Peyer's patch (tissue), 4 donors: ENCODE results near the gene PDGFA. TPM values are rescaled to one million over a fixed set of nuclear protein-coding genes. Genes with fewer than 3 reads are reported as not detected.

ENCODE experiments used
- DNase-seq, 3 donors: peaks; one replicate each; pipeline ENCODE4 v3.0.0-alpha.2; 2017 to 2019
- H3K27ac ChIP-seq, 4 donors: fragments of 200-600 bp; sonication (generic); one replicate each; pipeline ENCODE4 v1.5.1; 2016 to 2019
- H3K27me3 ChIP-seq, 2 donors: fragments of 200-600 bp; sonication (generic); one replicate each; pipeline ENCODE4 v1.5.1; 2019
- H3K36me3 ChIP-seq, 3 donors: fragments of 200-600 bp; sonication (generic); one replicate each; pipeline ENCODE4 v1.5.1; 2016 to 2019
- H3K4me1 ChIP-seq, 4 donors: fragments of 200-600 bp; sonication (generic); one replicate each; pipeline ENCODE4 v1.5.1; 2016 to 2019
- H3K4me3 ChIP-seq, 4 donors: fragments of 200-600 bp; sonication (generic); 1 replicate in 3 of 4; 2 replicates in 1 of 4; pipeline ENCODE4 v1.5.1; 2016 to 2019; ENCODE audit warnings: mild to moderate bottlenecking in 1 of 4
- H3K9me3 ChIP-seq, 4 donors: fragments of 200-600 bp; sonication (generic); one replicate each; pipeline ENCODE4 v1.5.1; 2016 to 2019; ENCODE audit warnings: mild to moderate bottlenecking in 1 of 4
- CTCF ChIP-seq, 6 experiments: fragments of 450-650 bp in 4 of 6; fragments of 200-600 bp in 2 of 6; sonication (generic) in 1 of 6; IDR thresholded peaks; one replicate each; pipeline ENCODE4 v1.5.1; 2017 to 2019; ENCODE audit warnings: antibody characterized with exemption in 6 of 6, mild to moderate bottlenecking in 3 of 6, moderate library complexity in 1 of 6
- POLR2A ChIP-seq, 2 donors: fragments of 450-650 bp; IDR thresholded peaks; one replicate each; pipeline ENCODE4 v1.5.1; 2017; ENCODE audit warnings: antibody characterized with exemption in 2 of 2, mild to moderate bottlenecking in 2 of 2, moderate library complexity in 2 of 2
- total RNA-seq, 4 donors: library from RNA; depleted of rRNA; stranded (reverse); fragments of >200 nt; gene quantifications; one replicate each; pipeline ENCODE4 v1.1.0, GENCODE V29; 2016

PDGFA gene
- 10 to 100 TPM in 3 of 4 donors, 1 to 10 TPM in 1; 5.8 to 97.8 (median 59.4) TPM for total RNA-seq

- H3K27ac ChIP-seq = peak within 1 kb of the TSS; percentile 70 to 99 (median 90)
- H3K4me1 ChIP-seq = peaks cover 9 to 57% (median 33%) of the 10 kb centered on the region in 4 donors
- H3K27me3 ChIP-seq = peaks cover 0 to 13% of the 10 kb centered on the region in 2 donors
- DNase-seq = peak in 2 of 3 donors; percentile 69 to 77
- H3K36me3 ChIP-seq = no peaks in the 10 kb centered on the region
- no peaks in the 10 kb centered on the region for H3K9me3 ChIP-seq
- peak within 1 kb of the TSS; percentile 55 to 79 (median 66) for H3K4me3 ChIP-seq
- TF ChIP-seq POLR2A (IDR thresholded peaks at IDR 0.05) (no peak), CTCF (IDR thresholded peaks at IDR 0.05) (peak in 3 of 6 experiments; percentile 44 to 50 (median 49))
Measured at GRCh38 chr7:519484-520390, at the start of gene PDGFA. PDGFA (minus strand) TSS chr7:519846; CDS start chr7:519001, 845 bp downstream.

GRCh38 chr7:568031-568951 is 48.6 kb upstream of the PDGFA start:
- TF ChIP-seq POLR2A (IDR thresholded peaks at IDR 0.05) = no peak
- TF ChIP-seq CTCF (IDR thresholded peaks at IDR 0.05) = no peak
- H3K9me3 ChIP-seq = no peaks in the 10 kb centered on the region
- no peaks in the 10 kb centered on the region for H3K27me3 ChIP-seq
- no peak overlapping the region for H3K4me3 ChIP-seq
- DNase-seq = no peak
- H3K36me3 ChIP-seq = no peaks in the 10 kb centered on the region
- H3K27ac ChIP-seq = peak overlapping the region in 1 of 4 donors; percentile 17
- peaks cover 0 to 6% (median 0%) of the 10 kb centered on the region in 4 donors for H3K4me1 ChIP-seq

GRCh38 chr7:567305-567883 is 47.7 kb upstream of the PDGFA start:
- DNase-seq = no peak
- no peaks in the 10 kb centered on the region for H3K36me3 ChIP-seq
- H3K4me1 ChIP-seq = peaks cover 0 to 6% (median 0%) of the 10 kb centered on the region in 4 donors
- H3K27ac ChIP-seq = no peak overlapping the region
- H3K9me3 ChIP-seq = no peaks in the 10 kb centered on the region
- no peak for TF ChIP-seq CTCF (IDR thresholded peaks at IDR 0.05)
- TF ChIP-seq POLR2A (IDR thresholded peaks at IDR 0.05) = no peak
- H3K27me3 ChIP-seq = no peaks in the 10 kb centered on the region
- no peak overlapping the region for H3K4me3 ChIP-seq

GRCh38 chr7:566100-566499 is 46.5 kb upstream of the PDGFA start:
- no peak for DNase-seq
- no peak for TF ChIP-seq POLR2A (IDR thresholded peaks at IDR 0.05)
- TF ChIP-seq CTCF (IDR thresholded peaks at IDR 0.05) = no peak
- no peaks in the 10 kb centered on the region for H3K27me3 ChIP-seq
- no peaks in the 10 kb centered on the region for H3K9me3 ChIP-seq
- no peak overlapping the region for H3K4me3 ChIP-seq
- peaks cover 0 to 18% (median 0%) of the 10 kb centered on the region in 4 donors for H3K4me1 ChIP-seq
- no peaks in the 10 kb centered on the region for H3K36me3 ChIP-seq
- no peak overlapping the region for H3K27ac ChIP-seq
